ENCODE measurements around the gene CALD1.

The CALD1 gene

GRCh38 chr7:134787064-134787463, 7.6 kb downstream of the CALD1 start:
- no peak for DNase-seq (ENCODE audit: low spot score)

GRCh38 chr7:134787720-134788119, 8.3 kb downstream of the CALD1 start:
- DNase-seq (ENCODE audit: low spot score): no peak

- no peak for DNase-seq (ENCODE audit: low spot score)
Measured at GRCh38 chr7:134788191-134788590, 8.8 kb downstream of the CALD1 start.

- peak; percentile 36 for DNase-seq (ENCODE audit: low spot score)
Measured at GRCh38 chr7:134789967-134790685, 10.7 kb downstream of the CALD1 start.

GRCh38 chr7:134792968-134793367, 13.5 kb downstream of the CALD1 start:
- peak; percentile 55 for DNase-seq (ENCODE audit: low spot score)

GRCh38 chr7:134795231-134795630, 15.8 kb downstream of the CALD1 start:
- no peak for DNase-seq (ENCODE audit: low spot score)

- no peak for DNase-seq (ENCODE audit: low spot score)
Measured at GRCh38 chr7:134798155-134798554, 18.7 kb downstream of the CALD1 start.

GRCh38 chr7:134799377-134799776, 19.9 kb downstream of the CALD1 start:
- no peak for DNase-seq (ENCODE audit: low spot score)

GRCh38 chr7:134802762-134803161, 23.3 kb downstream of the CALD1 start:
- no peak for DNase-seq (ENCODE audit: low spot score)

GRCh38 chr7:134804351-134804750, 24.9 kb downstream of the CALD1 start:
- no peak for DNase-seq (ENCODE audit: low spot score)

- DNase-seq (ENCODE audit: low spot score): no peak
Measured at GRCh38 chr7:134804854-134805253, 25.4 kb downstream of the CALD1 start.

- no peak for DNase-seq (ENCODE audit: low spot score)
Measured at GRCh38 chr7:134806197-134806596, 26.8 kb downstream of the CALD1 start.

GRCh38 chr7:134809616-134810015, 30.2 kb downstream of the CALD1 start:
- DNase-seq (ENCODE audit: low spot score): no peak

- no peak for DNase-seq (ENCODE audit: low spot score)
Measured at GRCh38 chr7:134811765-134812164, 32.3 kb downstream of the CALD1 start.

- no peak for DNase-seq (ENCODE audit: low spot score)
Measured at GRCh38 chr7:134813663-134814396, 34.4 kb downstream of the CALD1 start.

- DNase-seq (ENCODE audit: low spot score): no peak
Measured at GRCh38 chr7:134814730-134815364, 35.4 kb downstream of the CALD1 start.

GRCh38 chr7:134818613-134819345, 39.3 kb downstream of the CALD1 start:
- DNase-seq (ENCODE audit: low spot score): no peak

GRCh38 chr7:134819401-134819800, 40.0 kb downstream of the CALD1 start:
- DNase-seq (ENCODE audit: low spot score): no peak

- DNase-seq (ENCODE audit: low spot score): no peak
Measured at GRCh38 chr7:134820295-134820694, 40.9 kb downstream of the CALD1 start.

- DNase-seq (ENCODE audit: low spot score): no peak
Measured at GRCh38 chr7:134820778-134821177, 41.3 kb downstream of the CALD1 start.

- peak; percentile 22 for DNase-seq (ENCODE audit: low spot score)
Measured at GRCh38 chr7:134823400-134823799, 44.0 kb downstream of the CALD1 start.

- DNase-seq (ENCODE audit: low spot score): no peak
Measured at GRCh38 chr7:134825666-134826065, 46.2 kb downstream of the CALD1 start.

All from hepatic stellate cell (primary cell).